Thyroid gland (tissue), 4 donors: Measurements from ENCODE around the gene UBN1.

Source experiments
- CTCF ChIP-seq, 6 experiments: fragments of 200-600 bp in 3 of 6; fragments of 450-650 bp in 3 of 6; sonication (generic) in 3 of 6; IDR thresholded peaks; one replicate each; pipeline ENCODE4 v1.5.1; 2016 to 2019; ENCODE audit warnings: antibody characterized with exemption in 6 of 6, mild to moderate bottlenecking in 2 of 6, inconsistent platforms in 1 of 6, moderate library complexity in 1 of 6
- POLR2A ChIP-seq, 2 donors: fragments of 450-650 bp; IDR thresholded peaks; one replicate each; pipeline ENCODE4 v1.6.1; 2017; ENCODE audit warnings: antibody characterized with exemption in 2 of 2, mild to moderate bottlenecking in 2 of 2, moderate library complexity in 1 of 2

GRCh38 chr16:4803898-4804762, 43.2 kb upstream of the UBN1 start:
- TF ChIP-seq POLR2A (IDR thresholded peaks at IDR 0.05) (no peak), CTCF (IDR thresholded peaks at IDR 0.05) (no peak)
